Stimulated activated CD8-positive, alpha-beta memory T cell treated with anti-CD3 and anti-CD28 coated beads, Interleukin-12 subunit alpha, Interleukin-12 subunit beta, amount 100 ng/mL, for 1 hour (primary cell): ENCODE data around the gene VPS37C.

ENCODE experiments used
- DNase-seq: peaks from one replicate; pipeline ENCODE4 v3.0.0-alpha.2; 2020; ENCODE audit warnings: low read depth

The VPS37C gene

DNA sequence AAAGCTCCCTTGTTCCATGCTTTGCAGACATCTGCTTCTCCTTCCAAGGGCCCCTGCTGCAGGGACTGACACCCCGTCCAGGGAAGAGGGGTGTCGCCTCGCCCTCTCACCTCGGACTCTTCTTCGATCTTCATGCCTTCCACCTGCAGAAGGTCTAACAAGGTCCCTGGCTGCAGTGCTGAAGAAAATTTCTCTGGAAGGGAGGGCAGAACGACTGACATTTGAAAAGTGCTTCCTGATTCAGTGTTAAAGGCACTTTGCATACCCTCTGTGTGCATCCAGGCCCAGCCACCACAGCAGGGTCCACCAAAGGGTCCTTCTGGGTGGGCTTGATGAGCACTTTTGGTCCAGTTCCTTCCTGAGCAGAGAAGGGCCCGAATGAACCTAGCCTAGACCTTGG is 28.1 kb downstream of the VPS37C start:
- DNase-seq: no peak

DNA sequence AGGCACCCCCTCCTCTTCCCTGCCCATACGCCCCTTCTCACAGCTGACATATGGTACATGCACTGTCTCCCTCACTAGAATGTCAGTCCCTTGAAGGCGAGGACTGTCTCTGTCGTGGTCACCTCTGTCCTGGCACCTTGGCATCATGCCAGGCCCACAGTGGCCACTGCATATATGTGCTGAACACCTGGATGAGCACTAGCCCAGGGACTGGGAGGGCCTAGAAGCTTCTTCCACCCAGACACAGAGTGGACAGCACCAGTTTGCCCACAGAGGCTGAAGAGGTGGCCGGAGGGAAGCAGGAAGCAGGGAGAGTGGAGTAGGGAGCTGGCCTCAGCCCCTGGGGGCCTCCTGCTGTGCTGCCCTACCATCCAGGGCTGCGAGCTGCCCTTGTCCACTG is 28.6 kb downstream of the VPS37C start:
- no peak for DNase-seq

DNA sequence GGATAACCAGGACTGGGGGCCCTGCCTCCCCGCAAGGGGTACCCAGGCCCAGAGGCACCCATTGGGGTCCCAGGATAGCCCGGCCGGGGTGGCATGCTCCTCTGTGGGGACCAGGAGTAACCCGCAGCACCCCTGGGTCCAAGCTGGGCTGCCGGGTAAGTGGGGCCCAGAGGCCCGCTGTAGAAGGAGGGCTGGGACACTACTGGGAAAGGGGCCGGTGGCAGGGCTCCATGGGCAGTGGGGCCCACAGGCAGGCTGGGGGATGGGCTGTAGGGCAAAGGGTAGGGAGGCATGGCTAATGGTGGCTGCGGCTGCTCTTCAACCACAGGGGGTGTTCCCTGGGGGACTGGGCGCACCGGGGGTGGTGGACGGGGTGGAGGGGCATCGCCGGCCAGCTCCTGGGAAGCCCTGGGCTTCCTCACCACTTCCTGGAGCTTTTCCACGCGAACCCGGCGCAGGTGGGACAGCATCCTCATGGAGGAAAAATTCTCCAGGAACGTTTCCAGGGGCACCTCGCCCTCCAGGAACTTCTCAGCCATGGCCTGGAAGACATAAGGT is 29.1 kb downstream of the VPS37C start:
- DNase-seq: no peak

DNA sequence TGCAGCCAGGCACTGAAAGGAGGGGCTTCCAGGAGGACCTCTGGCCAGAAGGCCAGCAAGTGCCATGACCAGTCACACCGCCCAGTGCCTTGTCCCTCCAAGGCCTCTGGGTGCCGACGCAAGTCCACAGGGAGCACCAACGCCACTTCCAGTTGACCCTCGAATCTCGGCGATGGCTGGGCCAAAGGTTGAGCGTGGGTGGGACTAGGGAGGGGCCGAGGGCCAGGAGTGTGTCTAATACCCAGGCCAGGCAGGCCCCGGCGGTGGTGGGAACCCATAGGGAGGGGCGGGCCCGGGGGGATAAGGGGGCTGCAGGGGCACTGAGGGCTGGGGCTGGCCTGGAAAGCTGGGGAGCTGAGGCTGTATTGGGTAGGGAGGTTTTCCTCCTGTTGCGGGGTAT is 29.6 kb downstream of the VPS37C start:
- DNase-seq: no peak

DNA sequence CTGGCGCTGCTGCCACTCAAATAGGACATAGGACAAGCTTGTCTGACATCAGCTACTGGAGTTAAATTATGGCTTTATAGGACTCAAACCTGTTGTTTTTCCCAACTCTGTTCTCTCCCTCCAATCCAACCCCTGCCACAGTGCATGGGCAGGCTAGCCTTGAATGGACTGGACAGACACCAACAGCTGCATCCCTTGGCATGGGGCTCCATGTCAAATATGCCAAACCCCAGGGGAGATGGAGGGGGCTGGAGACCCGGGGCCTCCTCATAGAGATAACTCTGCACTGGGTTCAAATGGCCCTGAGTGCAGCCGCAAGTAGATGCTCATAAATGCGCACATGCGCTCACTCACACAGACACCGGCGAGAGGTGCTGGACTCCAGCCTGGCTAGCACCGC is 30.0 kb downstream of the VPS37C start:
- DNase-seq: no peak

DNA sequence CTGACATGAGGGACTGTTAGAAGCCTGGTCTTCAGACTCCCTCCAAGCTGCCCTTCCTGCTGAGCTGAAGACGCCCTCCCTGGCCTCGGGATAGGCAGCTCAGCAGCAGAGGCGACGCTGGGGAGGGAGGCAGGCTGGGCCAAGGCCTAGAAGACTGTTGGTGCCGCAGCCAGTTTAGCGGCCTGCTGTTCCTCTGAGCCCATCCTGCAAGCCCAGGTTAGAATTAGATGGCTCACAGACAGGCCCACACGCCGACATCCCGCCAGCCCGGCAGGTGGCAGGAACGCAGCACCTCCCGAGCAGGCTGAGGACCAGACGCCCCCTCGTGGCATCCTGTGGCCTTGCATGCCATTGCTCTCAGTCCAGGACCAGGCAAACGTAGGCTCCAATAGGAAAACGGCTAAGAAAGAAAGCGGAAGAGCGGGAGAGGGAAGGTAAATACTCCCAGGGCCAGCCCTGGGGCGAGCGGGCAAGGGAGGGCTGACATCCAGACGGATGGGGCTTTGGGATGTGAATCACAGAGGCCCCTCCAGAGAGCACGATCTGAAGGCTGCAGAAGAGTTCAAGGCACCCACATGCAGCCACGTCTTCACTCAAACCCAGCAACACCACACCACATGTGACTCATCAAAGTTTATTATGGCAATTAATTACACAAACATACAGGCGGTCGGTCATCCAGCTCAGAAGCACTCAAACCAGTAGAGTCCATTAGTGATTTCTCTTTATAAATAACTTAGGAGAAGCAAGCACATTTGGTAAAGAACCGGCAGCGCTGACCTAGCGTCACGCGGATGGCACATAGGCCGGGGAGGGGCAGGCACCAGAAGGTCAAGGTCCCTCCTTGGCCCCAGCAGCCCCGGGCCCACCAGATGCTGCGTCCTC is 31.3 kb downstream of the VPS37C start:
- peak; percentile 81 for DNase-seq

DNA sequence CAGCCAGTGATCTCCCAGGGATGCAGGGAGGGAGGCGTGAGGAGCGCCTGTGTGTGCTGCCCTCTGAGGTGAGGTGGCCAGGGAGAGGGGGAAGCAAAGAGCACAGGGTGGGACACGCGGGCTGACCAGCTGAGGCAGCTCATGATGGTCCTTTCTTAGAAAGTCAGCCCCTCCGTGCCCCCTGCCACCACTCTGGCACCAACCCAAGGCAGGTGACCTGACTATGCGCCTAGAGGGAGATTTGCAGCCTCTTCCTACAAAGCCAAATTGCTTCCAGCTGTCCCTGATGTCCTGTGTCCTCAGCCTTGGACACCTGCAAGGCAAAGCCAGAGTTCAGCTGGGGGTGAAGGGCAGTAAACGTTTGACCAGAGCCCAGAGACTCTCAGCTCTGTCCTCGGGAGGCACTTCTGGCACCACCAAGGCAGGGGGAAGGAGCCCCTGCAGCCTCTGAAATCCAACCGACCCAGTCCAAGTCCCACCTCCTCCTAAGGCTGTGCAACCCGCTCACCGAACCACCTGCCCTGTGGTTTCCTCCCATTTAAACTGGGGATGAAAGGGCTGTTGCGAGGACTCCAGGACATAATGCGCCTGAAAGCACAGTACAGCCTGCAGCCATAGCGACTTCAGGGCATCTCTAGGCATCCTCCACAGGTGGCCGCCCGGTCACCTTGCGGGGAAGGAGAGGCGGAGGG is 32.1 kb downstream of the VPS37C start:
- no peak for DNase-seq

DNA sequence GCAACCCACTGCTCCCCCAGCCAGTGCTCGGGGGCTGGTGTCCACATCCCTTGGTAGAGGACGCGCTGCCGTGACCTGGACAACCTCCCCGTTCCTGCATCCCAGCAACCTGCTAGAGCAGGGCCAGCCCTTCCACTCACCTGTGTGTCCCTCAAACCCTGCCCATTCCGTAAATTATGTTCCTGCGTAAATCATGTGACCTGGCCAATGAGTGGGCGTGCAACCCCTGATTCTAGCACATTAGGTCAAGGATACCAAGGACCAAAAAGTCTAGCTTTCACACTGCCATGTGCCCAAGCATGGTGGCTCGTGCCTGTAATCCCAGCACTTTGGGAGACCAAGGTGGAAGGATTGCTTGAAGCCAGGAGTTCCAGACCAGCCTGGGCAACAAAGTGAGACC is 33.2 kb downstream of the VPS37C start:
- no peak for DNase-seq

DNA sequence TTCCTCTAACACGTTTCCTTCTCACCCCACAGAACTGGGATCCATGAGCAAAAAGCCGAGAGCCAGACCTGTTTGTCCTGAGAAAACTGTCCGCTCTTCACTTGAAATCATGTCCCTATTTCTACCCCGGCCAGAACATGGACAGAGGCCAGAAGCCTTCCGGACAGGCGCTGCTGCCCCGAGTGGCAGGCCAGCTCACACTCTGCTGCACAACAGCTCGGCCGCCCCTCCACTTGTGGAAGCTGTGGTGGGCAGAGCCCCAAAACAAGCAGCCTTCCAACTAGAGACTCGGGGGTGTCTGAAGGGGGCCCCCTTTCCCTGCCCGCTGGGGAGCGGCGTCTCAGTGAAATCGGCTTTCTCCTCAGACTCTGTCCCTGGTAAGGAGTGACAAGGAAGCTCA is 35.0 kb downstream of the VPS37C start:
- no peak for DNase-seq

DNA sequence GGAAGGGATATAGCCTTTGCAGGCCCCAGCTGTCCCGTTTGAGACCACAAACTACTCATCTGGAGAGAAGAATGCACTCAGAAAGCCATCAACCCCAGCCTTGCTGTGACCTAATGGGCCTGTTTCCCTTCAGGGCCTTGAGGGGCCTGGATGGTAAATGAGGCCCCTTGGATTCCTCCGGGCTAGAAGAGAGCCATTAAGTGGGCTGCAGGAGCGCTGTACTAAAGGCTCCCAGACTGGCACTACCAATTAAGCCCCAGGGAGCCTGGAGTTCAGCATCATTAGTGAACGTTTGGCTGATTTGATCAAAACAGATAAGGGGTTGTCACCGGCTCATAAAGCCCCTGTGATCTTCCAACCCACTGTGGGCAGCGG is 35.9 kb downstream of the VPS37C start:
- no peak for DNase-seq

DNA sequence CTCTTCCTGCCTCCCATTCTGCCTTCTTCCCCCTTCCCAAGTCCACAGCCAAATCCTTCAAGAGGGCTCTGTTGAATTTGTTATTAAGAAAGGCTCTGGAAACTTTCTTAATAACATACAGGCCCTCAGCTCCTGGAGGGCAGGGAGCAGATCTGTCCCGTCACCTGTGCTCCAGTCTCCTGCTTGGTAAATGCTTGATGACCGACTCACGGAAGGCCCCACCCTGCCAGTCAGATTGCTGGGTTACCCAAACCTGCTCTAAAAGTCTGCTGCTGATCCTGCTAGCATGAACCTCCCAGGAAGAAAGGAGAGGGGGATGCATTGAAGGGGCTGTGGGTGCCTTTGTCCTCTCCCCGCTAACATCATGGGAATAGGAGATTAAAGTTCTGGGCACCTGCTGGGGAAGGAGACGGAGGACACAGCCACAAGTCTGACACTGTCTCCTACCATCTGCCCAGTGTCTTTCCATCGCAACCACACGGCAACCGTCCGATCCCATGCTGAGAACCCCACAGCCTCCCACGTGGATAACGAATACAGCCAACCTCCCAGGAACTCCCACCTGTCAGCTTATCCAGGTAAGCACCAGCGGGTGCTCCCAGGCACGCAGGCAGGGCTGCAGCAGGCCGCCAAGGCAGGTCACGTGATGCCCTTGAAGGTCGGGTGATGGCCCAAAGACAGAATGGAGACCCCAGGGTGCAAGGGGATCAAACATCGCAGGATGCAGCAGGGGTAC is 36.5 kb downstream of the VPS37C start:
- DNase-seq: no peak

DNA sequence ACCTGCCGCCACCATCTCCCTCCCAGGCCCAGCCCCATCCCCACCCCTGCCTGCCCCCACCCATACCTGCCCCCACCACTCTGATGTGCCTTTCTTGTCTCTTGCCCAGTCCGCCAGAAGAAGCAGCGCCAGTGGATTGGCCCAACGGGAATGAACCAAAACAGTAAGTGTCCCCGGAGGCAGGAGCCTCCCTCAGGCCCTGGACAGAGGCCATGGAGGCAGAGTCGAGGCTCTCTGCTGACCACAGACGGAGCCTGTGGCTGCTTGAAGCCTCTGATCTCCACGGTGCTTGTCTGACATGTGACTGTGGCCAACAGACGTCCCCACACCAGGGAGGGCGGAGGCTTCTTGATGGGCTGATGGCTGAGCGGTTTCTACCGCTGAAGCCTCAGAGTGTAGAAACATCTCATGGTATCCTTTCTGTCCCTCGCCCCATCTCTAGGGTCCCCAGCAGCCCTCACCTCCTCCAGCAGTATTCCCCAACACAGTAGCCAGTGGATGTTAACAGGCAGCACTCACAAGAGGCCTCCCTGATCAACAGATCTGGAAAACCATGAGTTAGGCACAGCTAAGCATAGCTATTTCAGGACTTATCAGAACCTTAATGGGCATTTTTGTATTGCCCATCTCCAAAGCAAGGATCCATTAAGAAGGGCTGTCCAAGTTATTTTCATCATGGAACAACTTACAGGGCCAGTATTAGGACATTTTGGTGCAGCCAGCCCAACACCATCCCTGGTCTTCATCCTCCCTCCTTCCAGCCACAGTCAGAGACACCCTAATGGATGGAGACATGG is 37.3 kb downstream of the VPS37C start:
- no peak for DNase-seq

DNA sequence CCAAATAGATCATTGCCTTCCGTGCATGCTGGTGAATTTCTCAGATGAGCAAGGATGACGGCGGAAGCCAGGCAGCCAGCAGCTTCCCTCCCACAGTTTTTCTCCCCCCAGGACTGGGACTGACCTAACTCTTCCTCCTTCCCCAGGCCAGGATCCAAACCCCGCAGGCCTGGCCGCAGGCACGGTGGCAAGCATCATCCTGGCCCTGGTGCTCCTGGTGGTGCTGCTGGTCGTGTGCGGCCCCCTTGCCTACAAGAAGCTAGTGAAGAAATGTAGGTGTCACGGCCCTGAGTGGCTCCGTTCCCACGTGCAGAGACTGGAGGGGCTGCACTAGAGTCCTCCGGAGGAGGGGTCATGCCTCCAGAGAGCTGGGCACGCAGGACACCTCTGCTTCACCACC is 38.5 kb downstream of the VPS37C start:
- no peak for DNase-seq

DNA sequence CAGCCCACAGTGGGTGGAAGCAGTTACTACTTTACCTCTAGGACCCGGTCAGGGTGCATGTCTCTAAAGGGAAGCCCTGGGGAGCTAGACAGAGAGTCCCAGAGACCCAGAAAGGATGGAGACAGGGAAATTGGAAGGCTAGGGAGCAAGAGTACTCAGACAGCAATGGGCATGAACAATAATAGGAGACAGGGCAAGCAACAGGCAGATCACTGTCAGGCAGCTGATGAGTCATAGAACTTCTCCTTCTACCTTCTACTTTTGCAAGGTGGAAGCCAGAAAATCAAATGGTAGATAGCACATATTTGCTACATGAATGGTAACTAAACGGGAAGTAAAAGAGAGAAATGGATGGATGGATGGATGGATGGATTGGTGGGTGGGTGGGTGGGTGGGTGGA is 39.3 kb downstream of the VPS37C start:
- DNase-seq: no peak

DNA sequence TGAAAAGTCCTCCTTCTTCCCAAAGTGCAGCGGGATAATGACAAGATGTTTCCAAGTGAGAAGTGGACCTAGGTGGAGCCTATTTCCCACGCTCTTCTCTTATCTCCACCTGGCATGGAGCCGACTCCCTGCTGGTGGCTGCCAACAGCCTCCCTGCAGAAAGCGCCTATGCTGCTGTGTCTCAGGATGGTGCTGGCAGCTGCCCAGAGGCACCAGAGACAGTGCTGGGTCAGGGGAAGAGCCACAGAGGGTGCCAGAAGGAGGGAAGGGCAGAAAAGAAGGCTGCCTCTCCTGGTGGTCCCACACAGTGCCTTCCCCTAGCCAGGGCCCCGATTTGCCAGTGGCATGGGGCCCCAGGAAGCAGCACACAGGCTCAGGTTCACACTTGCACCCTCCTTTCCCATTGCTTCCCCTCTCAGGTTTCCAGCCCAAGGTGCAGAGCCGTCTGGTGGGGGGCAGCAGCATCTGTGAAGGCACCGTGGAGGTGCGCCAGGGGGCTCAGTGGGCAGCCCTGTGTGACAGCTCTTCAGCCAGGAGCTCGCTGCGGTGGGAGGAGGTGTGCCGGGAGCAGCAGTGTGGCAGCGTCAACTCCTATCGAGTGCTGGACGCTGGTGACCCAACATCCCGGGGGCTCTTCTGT is 39.9 kb downstream of the VPS37C start:
- no peak for DNase-seq

DNA sequence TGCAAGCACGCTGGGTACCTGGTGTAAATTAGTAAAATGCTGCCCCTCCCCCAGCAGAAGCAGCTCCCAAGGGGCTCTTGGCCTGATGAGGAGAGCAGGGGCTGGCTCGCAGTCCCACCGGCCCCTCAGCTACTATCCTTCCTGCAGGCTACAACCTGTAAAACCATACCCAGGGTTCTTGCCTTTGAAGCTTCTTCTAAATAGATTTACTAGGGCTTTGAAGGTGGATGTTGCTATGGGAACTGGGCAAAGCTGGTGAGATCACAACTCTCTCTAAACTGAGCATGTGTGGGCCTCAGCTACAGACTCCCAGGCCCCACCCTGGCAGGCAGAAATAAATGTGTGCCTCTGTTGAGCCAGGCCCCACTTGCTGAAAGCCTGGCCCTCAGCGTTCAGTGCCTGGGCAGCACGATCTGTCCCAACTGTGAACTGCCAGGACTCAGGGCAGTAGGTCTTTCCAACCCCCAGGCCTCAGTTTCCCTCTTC is 40.5 kb downstream of the VPS37C start:
- peak; percentile 23 for DNase-seq

DNA sequence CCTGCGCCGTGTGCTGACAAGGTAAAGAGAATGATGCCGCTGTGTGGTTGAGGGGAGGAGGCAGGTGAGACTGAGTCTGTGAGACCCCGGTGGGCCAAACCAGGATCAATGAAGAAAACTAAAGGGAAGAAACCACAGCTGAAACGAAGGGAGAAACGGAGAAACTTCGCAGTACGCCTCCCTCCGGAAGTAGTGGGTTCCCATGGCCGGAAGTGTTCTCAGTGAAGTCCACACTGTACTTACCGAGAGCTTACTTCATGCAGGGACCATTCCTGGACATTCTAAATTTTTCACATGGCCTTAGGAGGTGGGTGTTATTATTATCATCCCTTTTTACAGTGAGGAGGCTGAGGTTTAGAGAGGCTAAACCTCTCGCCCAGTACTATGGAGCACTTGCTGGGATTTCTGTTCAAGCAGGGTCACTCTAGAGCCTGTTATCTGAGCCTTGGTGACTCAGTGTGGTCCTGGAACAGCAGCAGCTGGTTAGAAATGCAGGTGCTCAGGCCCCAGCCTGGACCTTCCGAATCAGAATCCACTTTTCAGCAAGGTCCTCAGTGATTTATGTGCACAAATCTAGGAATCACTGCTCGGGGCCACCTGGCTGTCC is 41.0 kb downstream of the VPS37C start:
- no peak for DNase-seq

DNA sequence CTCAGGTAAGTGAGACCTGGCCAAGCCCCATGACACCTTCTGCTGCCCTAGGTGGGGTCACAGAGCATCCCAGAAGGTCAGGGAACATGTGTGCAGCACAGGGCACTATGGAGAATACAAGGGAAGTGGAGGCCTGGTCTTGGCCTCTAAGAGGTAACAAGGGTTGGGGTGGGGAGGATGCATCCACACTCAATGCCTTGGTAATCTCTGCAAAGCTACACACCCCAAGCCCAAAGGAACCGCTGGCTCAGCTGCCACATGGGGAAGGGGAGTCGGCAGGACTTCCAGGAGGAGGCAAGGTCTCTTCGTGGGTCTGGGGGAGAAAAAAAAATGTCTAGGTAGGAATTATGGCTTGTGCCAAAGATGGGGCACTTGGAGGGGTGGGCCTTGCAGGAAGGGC is 41.7 kb downstream of the VPS37C start:
- no peak for DNase-seq

DNA sequence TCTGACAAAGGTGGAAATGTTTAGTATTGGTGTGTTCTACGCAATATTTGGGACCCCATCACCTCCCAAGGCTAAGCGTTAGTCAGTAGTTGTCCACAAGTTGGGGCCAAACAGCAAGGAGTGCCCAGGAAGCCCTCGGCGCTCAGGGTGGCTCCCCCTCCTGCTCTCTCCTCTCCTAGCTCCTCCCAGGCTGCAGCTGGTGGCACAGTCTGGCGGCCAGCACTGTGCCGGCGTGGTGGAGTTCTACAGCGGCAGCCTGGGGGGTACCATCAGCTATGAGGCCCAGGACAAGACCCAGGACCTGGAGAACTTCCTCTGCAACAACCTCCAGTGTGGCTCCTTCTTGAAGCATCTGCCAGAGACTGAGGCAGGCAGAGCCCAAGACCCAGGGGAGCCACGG is 42.2 kb downstream of the VPS37C start:
- no peak for DNase-seq

DNA sequence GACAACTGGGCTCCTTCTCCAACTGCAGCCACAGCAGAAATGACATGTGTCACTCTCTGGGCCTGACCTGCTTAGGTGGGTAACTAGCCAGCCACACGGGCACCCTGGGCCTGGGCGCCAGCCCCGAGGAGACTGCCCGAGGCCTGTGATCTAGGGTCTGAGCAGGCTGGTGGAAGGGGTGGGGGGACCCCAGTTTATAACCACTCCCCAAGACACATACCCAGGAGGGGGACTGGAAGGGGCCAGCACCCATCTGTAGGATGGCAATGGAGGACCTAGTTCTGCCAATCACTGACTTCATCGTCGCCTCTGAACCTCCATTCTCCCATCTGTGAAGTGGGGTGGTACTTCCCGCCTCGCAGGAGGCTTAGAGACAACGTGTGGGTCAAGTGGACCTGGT is 42.8 kb downstream of the VPS37C start:
- no peak for DNase-seq

DNA sequence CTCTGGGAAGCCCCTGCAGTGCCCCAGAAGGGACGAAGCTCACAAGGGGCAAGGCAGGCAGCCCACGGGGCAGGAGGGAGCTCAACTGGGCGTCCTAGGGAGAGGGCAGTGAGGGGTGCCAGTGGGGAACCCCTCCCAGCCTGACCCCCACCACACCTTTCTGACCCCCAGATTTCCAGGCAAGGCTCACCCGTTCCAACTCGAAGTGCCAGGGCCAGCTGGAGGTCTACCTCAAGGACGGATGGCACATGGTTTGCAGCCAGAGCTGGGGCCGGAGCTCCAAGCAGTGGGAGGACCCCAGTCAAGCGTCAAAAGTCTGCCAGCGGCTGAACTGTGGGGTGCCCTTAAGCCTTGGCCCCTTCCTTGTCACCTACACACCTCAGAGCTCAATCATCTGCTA is 43.2 kb downstream of the VPS37C start:
- no peak for DNase-seq
